C1 segment of cervical spinal cord (tissue), 14 donors: ENCODE data around the gene FIS1.
"Not testable (repeated sequence)": the region's sequence is repeated elsewhere in the genome, so short reads cannot be mapped to it uniquely, and the experiment has no call there.

Experiments
- DNase-seq, 14 donors: peaks; one replicate each; lab custom pipeline; 2025; lab: John Stamatoyannopoulos, UW

The FIS1 gene

GRCh38 chr7:101258243-101258731 lies 13.4 kb upstream of the FIS1 start:
- no peak for DNase-seq

- no peak for DNase-seq
These were observed 10.9 kb upstream of the FIS1 start for GRCh38 chr7:101255796-101256195.

GRCh38 chr7:101253199-101253598 lies 8.3 kb upstream of the FIS1 start:
- not testable (repeated sequence) for DNase-seq

GRCh38 chr7:101251871-101252659 lies 7.2 kb upstream of the FIS1 start:
- DNase-seq, result peak; percentile 61 to 94 (median 90)

- DNase-seq, result no peak
These were observed 5.4 kb upstream of the FIS1 start for GRCh38 chr7:101250324-101250723.

- DNase-seq, result no peak
These were observed 3.4 kb upstream of the FIS1 start for GRCh38 chr7:101248276-101248675.

GRCh38 chr7:101245147-101245668 lies 327 bp upstream of the FIS1 start:
- no peak for DNase-seq

GRCh38 chr7:101243646-101244374 lies 1.1 kb downstream of the FIS1 start:
- DNase-seq, result peak in 2 of 14 donors; percentile 37 to 60

- no peak for DNase-seq
These were observed 3.2 kb downstream of the FIS1 start for GRCh38 chr7:101241443-101242349.

- no peak for DNase-seq
These were observed 3.9 kb downstream of the FIS1 start for GRCh38 chr7:101241015-101241363.

GRCh38 chr7:101240226-101241014 lies 4.5 kb downstream of the FIS1 start:
- DNase-seq, result no peak

GRCh38 chr7:101239951-101240220 lies 5.0 kb downstream of the FIS1 start:
- DNase-seq, result no peak

- no peak for DNase-seq
These were observed 5.5 kb downstream of the FIS1 start for GRCh38 chr7:101239191-101239950.

GRCh38 chr7:101238226-101239182 lies 6.4 kb downstream of the FIS1 start:
- no peak for DNase-seq

GRCh38 chr7:101237206-101238067 lies 7.4 kb downstream of the FIS1 start, which contains the start of gene CLDN15:
Gene CLDN15, minus strand, starts transcription at chr7:101237802. Its CDS starts 221 bp downstream, at chr7:101237581.
- peak in 7 of 14 donors; percentile 11 to 76 (median 30) for DNase-seq

GRCh38 chr7:101236292-101236835 lies 8.5 kb downstream of the FIS1 start:
- no peak for DNase-seq

- no peak for DNase-seq
These were observed 9.4 kb downstream of the FIS1 start for GRCh38 chr7:101235522-101235921.

- DNase-seq, result no peak
These were observed 9.8 kb downstream of the FIS1 start for GRCh38 chr7:101235050-101235449.
